H9 (cell line): Measurements from ENCODE around the gene SWT1. TPM values are rescaled to one million over a fixed set of nuclear protein-coding genes. Genes with fewer than 3 reads are reported as not detected.

Experiments
- DNase-seq: peaks from one replicate; pipeline ENCODE4 v3.0.0-alpha.2; 2017
- H2AFZ ChIP-seq: one replicate; pipeline ENCODE4 v1.6.1; 2013; ENCODE audit warnings: mild to moderate bottlenecking, low read length, control low read depth, moderate library complexity
- H2AK5ac ChIP-seq: 2 replicates; pipeline ENCODE4 v1.6.1; 2013; ENCODE audit warnings: low read length, control low read depth, mixed read lengths; ENCODE audit not compliant: insufficient read length
- H2BK120ac ChIP-seq: one replicate; pipeline ENCODE4 v1.6.1; 2013; ENCODE audit warnings: low read depth, mild to moderate bottlenecking, low read length, control low read depth, inconsistent platforms; ENCODE audit not compliant: poor library complexity, severe bottlenecking
- H2BK12ac ChIP-seq: 2 replicates; pipeline ENCODE4 v1.6.1; 2013; ENCODE audit warnings: low read length, control low read depth, mixed read lengths, low read depth; ENCODE audit not compliant: insufficient read length
- H2BK15ac ChIP-seq: 2 replicates; pipeline ENCODE4 v1.6.1; 2013; ENCODE audit warnings: low read depth, low read length, control low read depth
- H2BK20ac ChIP-seq: one replicate; pipeline ENCODE4 v1.6.1; 2013; ENCODE audit warnings: low read depth, mild to moderate bottlenecking, low read length, control low read depth, inconsistent platforms; ENCODE audit not compliant: poor library complexity, severe bottlenecking
- H2BK5ac ChIP-seq: 2 replicates; pipeline ENCODE4 v1.6.1; 2013; ENCODE audit warnings: low read length, control low read depth, mixed read lengths; ENCODE audit not compliant: insufficient read length
- H3K14ac ChIP-seq: 2 replicates; pipeline ENCODE4 v1.6.1; 2013; ENCODE audit warnings: low read length, control low read depth; ENCODE audit not compliant: insufficient read depth
- H3K18ac ChIP-seq: 2 replicates; pipeline ENCODE4 v1.6.1; 2013; ENCODE audit warnings: low read depth, mild to moderate bottlenecking, mixed read lengths, low read length, control low read depth; ENCODE audit not compliant: insufficient read length
- H3K23ac ChIP-seq: 2 replicates; pipeline ENCODE4 v1.6.1; 2013; ENCODE audit warnings: low read length, control low read depth, mixed read lengths, low read depth; ENCODE audit not compliant: insufficient read length
- H3K23me2 ChIP-seq: 2 replicates; pipeline ENCODE4 v1.6.1; 2013; ENCODE audit warnings: low read depth, mild to moderate bottlenecking, mixed read lengths, low read length, control low read depth; ENCODE audit not compliant: insufficient read length, poor library complexity, severe bottlenecking
- H3K27ac ChIP-seq: 2 replicates; pipeline ENCODE4 v1.5.1; 2013; ENCODE audit warnings: low read length, control low read depth, mixed read lengths, low read depth; ENCODE audit not compliant: insufficient read length
- H3K27me3 ChIP-seq: 2 replicates; pipeline ENCODE4 v1.6.1; 2013; ENCODE audit warnings: low read length, control low read depth, inconsistent platforms; ENCODE audit not compliant: insufficient read depth
- H3K4ac ChIP-seq: 2 replicates; pipeline ENCODE4 v1.6.1; 2013; ENCODE audit warnings: low read depth, mild to moderate bottlenecking, control low read depth, inconsistent platforms, low read length, moderate library complexity
- H3K4me1 ChIP-seq: 2 replicates; pipeline ENCODE4 v1.6.1; 2013; ENCODE audit warnings: low read length, control low read depth, inconsistent platforms; ENCODE audit not compliant: insufficient read depth
- H3K4me2 ChIP-seq: 2 replicates; pipeline ENCODE4 v1.6.1; 2013; ENCODE audit warnings: low read length, control low read depth, mixed read lengths; ENCODE audit not compliant: insufficient read length, insufficient read depth
- H3K56ac ChIP-seq: 2 replicates; pipeline ENCODE4 v1.6.1; 2013; ENCODE audit warnings: low read depth, mild to moderate bottlenecking, mixed read lengths, low read length, control low read depth; ENCODE audit not compliant: insufficient read length
- H3K79me1 ChIP-seq: 2 replicates; pipeline ENCODE4 v1.6.1; 2013; ENCODE audit warnings: low read depth, mild to moderate bottlenecking, moderate library complexity, low read length, control low read depth, inconsistent platforms; ENCODE audit not compliant: insufficient read depth, poor library complexity, severe bottlenecking
- H3K79me2 ChIP-seq: 2 replicates; pipeline ENCODE4 v1.6.1; 2013; ENCODE audit warnings: low read length, control low read depth, inconsistent platforms; ENCODE audit not compliant: insufficient read depth
- H3K9ac ChIP-seq: 2 replicates; pipeline ENCODE4 v1.6.1; 2013; ENCODE audit warnings: low read length, control low read depth, mixed read lengths; ENCODE audit not compliant: insufficient read length; ENCODE audit errors: extremely low read depth
- H3K9me3 ChIP-seq: one replicate; pipeline ENCODE4 v1.6.1; 2013; ENCODE audit warnings: low read depth, low read length, inconsistent platforms; ENCODE audit not compliant: control insufficient read depth
- H3T11ph ChIP-seq: one replicate; pipeline ENCODE4 v1.6.1; 2013; ENCODE audit warnings: mild to moderate bottlenecking, low read length, control low read depth, inconsistent platforms
- H4K20me1 ChIP-seq: one replicate; pipeline ENCODE4 v1.6.1; 2013; ENCODE audit not compliant: control insufficient read depth, insufficient read length, insufficient read depth
- H4K5ac ChIP-seq: 2 replicates; pipeline ENCODE4 v1.6.1; 2013; ENCODE audit warnings: low read depth, mild to moderate bottlenecking, mixed read lengths, low read length, control low read depth; ENCODE audit not compliant: insufficient read length
- H4K8ac ChIP-seq: replicated peaks from 2 replicates; pipeline ENCODE4 v1.6.1; 2013; ENCODE audit warnings: low read length, control low read depth, mixed read lengths, low read depth; ENCODE audit not compliant: insufficient read length
- H4K91ac ChIP-seq: 2 replicates; pipeline ENCODE4 v1.6.1; 2013; ENCODE audit warnings: low read depth, mild to moderate bottlenecking, moderate library complexity, mixed read lengths, low read length, control low read depth; ENCODE audit not compliant: insufficient read length
- H3K27ac Mint-ChIP-seq, 3 experiments: 2 replicates in 2 of 3; 3 replicates in 1 of 3; pipeline ENCODE4 v1.8.0; 2020 to 2021; ENCODE audit warnings: mixed read lengths in 3 of 3, mild to moderate bottlenecking in 1 of 3, moderate library complexity in 1 of 3
- H3K27me3 Mint-ChIP-seq: 2 replicates; pipeline ENCODE4 v1.8.0; 2021; ENCODE audit warnings: low read depth, mild to moderate bottlenecking, moderate library complexity, mixed read lengths
- H3K36me3 Mint-ChIP-seq, 3 experiments: 2 replicates in 2 of 3; 3 replicates in 1 of 3; pipeline ENCODE4 v1.8.0; 2020 to 2021; ENCODE audit warnings: low read depth in 3 of 3, mixed read lengths in 3 of 3; ENCODE audit not compliant: insufficient read depth in 1 of 3
- H3K4me1 Mint-ChIP-seq, 2 experiments: 2 replicates each; pipeline ENCODE4 v1.8.0; 2020; ENCODE audit warnings: mixed read lengths in 2 of 2
- H3K4me3 Mint-ChIP-seq, 2 experiments: 2 replicates in 1 of 2; 3 replicates in 1 of 2; pipeline ENCODE4 v1.8.0; 2020 to 2021; ENCODE audit warnings: mild to moderate bottlenecking in 2 of 2, mixed read lengths in 2 of 2, moderate library complexity in 1 of 2
- H3K9me3 Mint-ChIP-seq, 2 experiments: 2 replicates in 1 of 2; 3 replicates in 1 of 2; pipeline ENCODE4 v1.8.0; 2020; ENCODE audit warnings: mild to moderate bottlenecking in 2 of 2, mixed read lengths in 2 of 2, moderate library complexity in 1 of 2
- CTCF ChIP-seq: fragments of 200-600 bp; sonication (generic); conservative IDR thresholded peaks from 3 replicates; pipeline ENCODE4 v1.8.0; 2021; ENCODE audit warnings: antibody characterized with exemption, mild to moderate bottlenecking
- WGBS: extraction: QIAGEN DNeasy Blood & Tissue Kit; methylation state at CpG from one replicate; pipeline ENCODE4 v1.1.7; 2013; ENCODE audit warnings: missing lambda C conversion rate, low lambda C conversion rate, mixed read lengths; ENCODE audit not compliant: insufficient read length; ENCODE audit errors: extremely low coverage; 5-methylcytosine and 5-hydroxymethylcytosine counted together
- total RNA-seq: library from RNA; stranded (reverse); gene quantifications from 2 replicates; pipeline ENCODE4 v1.2.1, GENCODE V29; 2021

Gene SWT1
- total RNA-seq, 1 experiment from 2014 or later = 5.2 TPM

- Histone ChIP-seq H3K14ac (no peak overlapping the region), H4K5ac (no peak overlapping the region), H3K4me2 (no peak overlapping the region), H2BK12ac (no peak overlapping the region), H3K27ac (no peak overlapping the region), H3K23me2 (no peaks in the 10 kb centered on the region), H3K4ac (no peak overlapping the region), H2BK15ac (no peak overlapping the region), H3K56ac (no peak overlapping the region), H4K8ac (no peak overlapping the region), H2AK5ac (no peak overlapping the region), H2BK120ac (no peak overlapping the region), H3K9ac (no peak overlapping the region), H2BK5ac (no peak overlapping the region), H3K27me3 (no peaks in the 10 kb centered on the region), H2AFZ (no peak overlapping the region), H3K79me2 (no peaks in the 10 kb centered on the region), H3K9me3 (no peaks in the 10 kb centered on the region), H4K91ac (no peak overlapping the region), H3T11ph (no peak overlapping the region), H3K79me1 (no peaks in the 10 kb centered on the region), H4K20me1 (no peaks in the 10 kb centered on the region), H3K4me1 (no peaks in the 10 kb centered on the region), H3K18ac (no peak overlapping the region), H3K23ac (no peak overlapping the region), H2BK20ac (no peak overlapping the region)
- H3K27me3 Mint-ChIP-seq = no peaks in the 10 kb centered on the region
- no peaks in the 10 kb centered on the region; a peak in 1 of 5 replicates for H3K9me3 Mint-ChIP-seq
- no peak for TF ChIP-seq CTCF
- WGBS = no CpG with 5 or more reads among the region's 1 CpG
- no peaks in the 10 kb centered on the region for H3K4me1 Mint-ChIP-seq
- H3K36me3 Mint-ChIP-seq = peaks cover 3 to 29% (median 8%) of the 10 kb centered on the region in 3 experiments; a peak in 6 of 7 replicates
- no peak for DNase-seq
- no peak overlapping the region; a peak in 1 of 7 replicates for H3K27ac Mint-ChIP-seq
- no peak overlapping the region for H3K4me3 Mint-ChIP-seq
Measured at GRCh38 chr1:185291652-185292051, 134.7 kb downstream of the SWT1 start.
